Adrenal gland (tissue), 12 donors: ENCODE measurements around the gene ENTPD3. TPM values are rescaled to one million over a fixed set of nuclear protein-coding genes. Genes with fewer than 3 reads are reported as not detected.

Experiments used
- DNase-seq, 7 donors: peaks; one replicate each; pipeline ENCODE4 v3.0.0-alpha.2; 2019 to 2020
- H3K27ac ChIP-seq, 5 donors: fragments of 200-600 bp; sonication (generic) in 4 of 5; 1 replicate in 3 of 5; 2 replicates in 2 of 5; pipeline versions ENCODE4 v1.5.1 to v1.8.0; 2016 to 2020; ENCODE audit warnings: mild to moderate bottlenecking in 1 of 5
- H3K27me3 ChIP-seq: fragments of 200-600 bp; 2 replicates; pipeline ENCODE4 v1.8.0; 2021
- H3K36me3 ChIP-seq, 2 donors: fragments of 200-600 bp; replicated peaks in 1 of 2; 1 replicate in 1 of 2; 2 replicates in 1 of 2; pipeline versions ENCODE4 v1.5.1 to v1.8.0; 2018 to 2022
- H3K4me1 ChIP-seq, 2 donors: fragments of 200-600 bp; replicated peaks in 1 of 2; 1 replicate in 1 of 2; 2 replicates in 1 of 2; pipeline versions ENCODE4 v1.5.1 to v1.8.0; 2018 to 2021
- H3K4me3 ChIP-seq, 4 donors: fragments of 200-600 bp; sonication (generic) in 3 of 4; one replicate each; pipeline ENCODE4 v1.5.1; 2016 to 2018
- H3K9me3 ChIP-seq, 3 donors: fragments of 200-600 bp; sonication (generic) in 1 of 3; replicated peaks in 1 of 3; 1 replicate in 2 of 3; 2 replicates in 1 of 3; pipeline versions ENCODE4 v1.5.1 to v1.8.0; 2016 to 2021
- POLR2A ChIP-seq, 2 donors: fragments of 450-650 bp; IDR thresholded peaks; one replicate each; pipeline ENCODE4 v1.6.1; 2017; ENCODE audit warnings: antibody characterized with exemption in 2 of 2, mild to moderate bottlenecking in 2 of 2, moderate library complexity in 1 of 2
- WGBS, 4 donors: extraction: QIAGEN DNeasy Blood & Tissue Kit in 2 of 4; methylation state at CpG; one replicate each; pipeline versions ENCODE4 v1.1.5 to v1.1.7; 2013 to 2017; 5-methylcytosine and 5-hydroxymethylcytosine counted together
- intact Hi-C, 2 donors: fragments of 100-400 bp; cut with DNase I; formaldehyde crosslinking; loops; one replicate each; pipeline versions ENCODE4 v1.14.1 to v1.15.0; 2022 to 2023
- polyA plus RNA-seq, 3 donors: library from polyadenylated mRNA; stranded (reverse); fragments of 200-250 nt in 2 of 3; fragments of 350-450 nt in 1 of 3; fragmentation: Illumina TruSeq in 1 of 3; extraction: RNeasy Lipid Tissue Mini Kit (QIAGEN cat#74804) in 1 of 3; gene quantifications; one replicate each; pipeline ENCODE4 v1.2.3, GENCODE V29; 2013 to 2014
- total RNA-seq, 9 donors: library from RNA; depleted of rRNA in 4 of 9; stranded (reverse); fragments of >200 nt in 4 of 9; fragments of 120-200 nt in 1 of 9; fragmentation: NEBNext Ultra II Directional in 1 of 9; extraction: Animal tissue kit (Norgen Biotek cat#: 25700) in 1 of 9; gene quantifications; one replicate each; pipeline versions ENCODE4 v1.1.0 to v1.2.4, GENCODE V29; 2013 to 2023
- TF ChIP-seq, protein P1 (sequence below), 6 experiments: fragments of 450-650 bp in 4 of 6; fragments of 200-600 bp in 2 of 6; sonication (generic) in 1 of 6; IDR thresholded peaks; 1 replicate in 5 of 6; 2 replicates in 1 of 6; pipeline versions ENCODE4 v1.5.1 to v1.8.0; 2016 to 2021; ENCODE audit warnings: antibody characterized with exemption in 6 of 6, mild to moderate bottlenecking in 2 of 6, moderate library complexity in 1 of 6
- donor health status: healthy with polysubstance abuse.
- donor health status: Bipolar disorder and iron deficiency.
- donor health status: DM: yes; HTN: yes; CAD: no.
- donor health status: DM: no; HTN: no; CAD: no.
- donor health status: DM: no; HTN: no; CAD: no.
- donor health status: DM: yes; HTN: yes; CAD: no.

ENTPD3 gene
- total and polyA plus RNA-seq, 12 donors, result 0.08 to 0.72 (median 0.39) TPM; not detected in 5

- intact Hi-C loops, result loop anchor here in 1 of 2 donors (10.0 kb wide), 1 partner anchor 64 kb away; no protein-coding TSS in a partner anchor
- Histone ChIP-seq H3K9me3 (no peaks in the 10 kb centered on the region), H3K4me1 (peaks cover 6 to 19% of the 10 kb centered on the region in 2 donors), H3K27ac (no peak overlapping the region), H3K4me3 (no peak overlapping the region), H3K27me3 (no peaks in the 10 kb centered on the region), H3K36me3 (no peaks in the 10 kb centered on the region)
- no peak for DNase-seq
- TF ChIP-seq, protein P1, sequence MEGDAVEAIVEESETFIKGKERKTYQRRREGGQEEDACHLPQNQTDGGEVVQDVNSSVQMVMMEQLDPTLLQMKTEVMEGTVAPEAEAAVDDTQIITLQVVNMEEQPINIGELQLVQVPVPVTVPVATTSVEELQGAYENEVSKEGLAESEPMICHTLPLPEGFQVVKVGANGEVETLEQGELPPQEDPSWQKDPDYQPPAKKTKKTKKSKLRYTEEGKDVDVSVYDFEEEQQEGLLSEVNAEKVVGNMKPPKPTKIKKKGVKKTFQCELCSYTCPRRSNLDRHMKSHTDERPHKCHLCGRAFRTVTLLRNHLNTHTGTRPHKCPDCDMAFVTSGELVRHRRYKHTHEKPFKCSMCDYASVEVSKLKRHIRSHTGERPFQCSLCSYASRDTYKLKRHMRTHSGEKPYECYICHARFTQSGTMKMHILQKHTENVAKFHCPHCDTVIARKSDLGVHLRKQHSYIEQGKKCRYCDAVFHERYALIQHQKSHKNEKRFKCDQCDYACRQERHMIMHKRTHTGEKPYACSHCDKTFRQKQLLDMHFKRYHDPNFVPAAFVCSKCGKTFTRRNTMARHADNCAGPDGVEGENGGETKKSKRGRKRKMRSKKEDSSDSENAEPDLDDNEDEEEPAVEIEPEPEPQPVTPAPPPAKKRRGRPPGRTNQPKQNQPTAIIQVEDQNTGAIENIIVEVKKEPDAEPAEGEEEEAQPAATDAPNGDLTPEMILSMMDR (IDR thresholded peaks at IDR 0.05), result no peak
- TF ChIP-seq POLR2A (IDR thresholded peaks at IDR 0.05), result no peak
- 78 to 96% (median 88%) methylated on average over 2 of the region's 2 CpGs for WGBS, 4 donors
Observed at GRCh38 chr3:40450438-40450837, 63.5 kb downstream of the ENTPD3 start.

- H3K4me1 ChIP-seq, result peaks cover 6 to 25% of the 10 kb centered on the region in 2 donors
- no peak overlapping the region for H3K27ac ChIP-seq
- H3K36me3 ChIP-seq, result no peaks in the 10 kb centered on the region
- no peaks in the 10 kb centered on the region for H3K27me3 ChIP-seq
- DNase-seq, result no peak
- TF ChIP-seq, protein P1 (IDR thresholded peaks at IDR 0.05), result no peak
- TF ChIP-seq POLR2A (IDR thresholded peaks at IDR 0.05), result no peak
- no peaks in the 10 kb centered on the region for H3K9me3 ChIP-seq
- intact Hi-C loops, result loop anchor here in 1 of 2 donors (10.0 kb wide), 1 partner anchor 63 kb away; no protein-coding TSS in a partner anchor
- no peak overlapping the region for H3K4me3 ChIP-seq
Observed at GRCh38 chr3:40451551-40451950, 64.6 kb downstream of the ENTPD3 start.

DNA sequence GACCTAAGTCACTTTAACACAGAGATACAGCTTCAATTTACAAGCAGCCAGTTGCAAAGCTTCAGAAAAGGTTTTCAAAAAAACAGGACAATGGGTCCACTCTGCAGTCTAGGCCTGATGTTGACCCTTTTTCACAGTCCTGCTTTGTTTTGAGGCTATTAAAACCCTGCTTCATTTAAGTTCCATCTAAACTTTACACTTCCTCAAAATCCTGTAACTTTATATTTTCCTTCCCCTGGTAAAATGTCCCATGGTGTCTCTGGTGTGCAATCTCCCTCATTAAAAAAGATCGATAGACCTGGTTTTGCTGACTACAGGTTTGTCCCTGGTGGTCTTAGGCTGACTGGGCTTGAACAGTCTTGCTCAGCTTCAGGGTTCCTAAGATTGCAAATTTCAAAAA lies 65.1 kb downstream of the ENTPD3 start:
- Histone ChIP-seq H3K27me3 (no peaks in the 10 kb centered on the region), H3K36me3 (no peaks in the 10 kb centered on the region), H3K4me1 (peaks cover 6 to 25% of the 10 kb centered on the region in 2 donors), H3K27ac (peak overlapping the region in 3 of 5 donors; percentile 94 to 95 (median 95)), H3K4me3 (peak overlapping the region in 2 of 4 donors; percentile 59 to 80), H3K9me3 (no peaks in the 10 kb centered on the region)
- no peak for TF ChIP-seq POLR2A (IDR thresholded peaks at IDR 0.05)
- TF ChIP-seq, protein P1 (IDR thresholded peaks at IDR 0.05), result no peak
- no peak for DNase-seq
- WGBS, 4 donors, result 74 to 87% (median 82%) methylated on average over 1 of the region's 1 CpG
- intact Hi-C loops, result loop anchor here in 1 of 2 donors (10.0 kb wide), 1 partner anchor 63 kb away; no protein-coding TSS in a partner anchor

DNA sequence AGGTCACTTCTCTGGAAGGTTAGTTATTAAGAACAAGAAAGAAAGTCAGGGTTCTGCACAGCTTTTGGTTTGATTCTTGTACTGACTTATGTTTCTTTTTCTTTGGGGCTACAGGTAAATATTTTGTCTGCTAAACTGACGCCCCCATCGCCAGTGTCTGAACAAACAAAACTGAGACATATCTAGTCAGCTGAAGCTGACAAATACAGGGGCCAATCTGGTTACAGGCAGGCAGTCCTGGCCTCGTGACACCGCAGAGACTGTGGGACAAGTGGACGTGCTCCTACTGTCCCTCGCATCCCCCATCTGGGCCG lies 65.5 kb downstream of the ENTPD3 start:
- H3K27ac ChIP-seq, result peak overlapping the region; percentile 40 to 95 (median 94)
- no peaks in the 10 kb centered on the region for H3K9me3 ChIP-seq
- H3K4me3 ChIP-seq, result peak overlapping the region; percentile 52 to 80 (median 64)
- intact Hi-C loops, result loop anchor here in 1 of 2 donors (10.0 kb wide), 1 partner anchor 62 kb away; no protein-coding TSS in a partner anchor
- H3K4me1 ChIP-seq, result peaks cover 6 to 25% of the 10 kb centered on the region in 2 donors
- no peaks in the 10 kb centered on the region for H3K36me3 ChIP-seq
- TF ChIP-seq, protein P1 (IDR thresholded peaks at IDR 0.05), result no peak
- TF ChIP-seq POLR2A (IDR thresholded peaks at IDR 0.05), result no peak
- no peaks in the 10 kb centered on the region for H3K27me3 ChIP-seq
- DNase-seq, result no peak
- WGBS, 4 donors, result 0 to 3% (median 1%) methylated on average over 3 to 7 of the region's 7 CpGs
